CD4-positive, alpha-beta T cell treated with Interleukin-17A for 4 hours (primary cell): ENCODE measurements around the gene ZNF670.

ENCODE experiments used
- DNase-seq: peaks from one replicate; pipeline ENCODE4 v3.0.0-alpha.2; 2020; ENCODE audit warnings: mixed read lengths

The ZNF670 gene

GRCh38 chr1:247103859-247104591 is 25.4 kb upstream of the ZNF670 start, which contains the start of gene ZNF669:
ZNF669 (minus strand) TSS chr1:247104356; CDS start chr1:247104199, 157 bp downstream.
- DNase-seq: peak; percentile 93

DNA sequence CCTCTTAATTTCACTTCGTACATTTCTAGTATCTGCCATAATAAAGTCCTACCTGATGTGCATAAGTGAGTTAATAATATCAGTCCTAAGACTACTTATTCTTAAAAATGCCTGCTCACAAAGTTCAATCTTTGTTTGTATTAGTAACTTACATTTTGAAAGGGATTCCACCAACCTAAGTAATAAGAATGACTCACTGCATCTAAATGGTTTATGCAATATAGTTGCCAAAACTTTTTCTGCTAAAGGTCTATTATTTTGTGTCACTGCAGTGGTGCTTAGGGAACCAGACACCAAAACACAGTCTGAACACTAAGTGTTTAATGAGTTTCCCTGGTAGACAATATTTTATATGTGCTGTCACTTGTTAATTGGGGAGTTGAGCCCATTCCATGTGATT is 23.8 kb upstream of the ZNF670 start:
- DNase-seq: no peak

DNA sequence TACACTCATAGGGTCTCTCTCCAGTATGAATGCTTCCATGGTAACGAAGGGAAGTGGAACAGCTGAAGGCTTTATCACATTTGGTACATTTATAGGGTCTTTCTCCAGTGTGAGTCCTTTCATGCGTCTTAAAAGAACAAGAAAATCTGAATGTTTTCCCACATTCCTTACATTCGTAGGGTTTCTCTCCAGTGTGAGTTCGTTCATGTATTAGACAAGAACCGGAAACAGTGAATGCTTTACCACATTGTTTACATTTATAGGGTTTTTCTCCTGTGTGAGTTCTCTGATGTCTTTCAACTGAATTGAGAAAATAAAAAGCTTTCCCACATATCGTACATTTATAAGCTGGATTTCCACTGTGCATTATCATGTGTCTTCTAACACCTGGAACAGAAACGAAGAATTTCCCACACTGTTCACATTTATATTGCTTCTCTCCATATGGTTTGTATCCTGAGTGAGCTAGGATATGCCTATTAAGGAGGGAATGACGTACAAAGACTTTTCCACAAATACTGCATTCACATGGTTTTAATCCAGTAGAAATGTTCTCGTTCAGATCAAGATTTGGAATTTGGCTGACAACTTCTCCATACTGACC is 22.2 kb upstream of the ZNF670 start:
- no peak for DNase-seq

GRCh38 chr1:247096958-247097357 is 18.3 kb upstream of the ZNF670 start:
- DNase-seq: no peak

GRCh38 chr1:247096544-247096943 is 17.9 kb upstream of the ZNF670 start:
- no peak for DNase-seq

GRCh38 chr1:247096112-247096511 is 17.5 kb upstream of the ZNF670 start:
- DNase-seq: no peak

DNA sequence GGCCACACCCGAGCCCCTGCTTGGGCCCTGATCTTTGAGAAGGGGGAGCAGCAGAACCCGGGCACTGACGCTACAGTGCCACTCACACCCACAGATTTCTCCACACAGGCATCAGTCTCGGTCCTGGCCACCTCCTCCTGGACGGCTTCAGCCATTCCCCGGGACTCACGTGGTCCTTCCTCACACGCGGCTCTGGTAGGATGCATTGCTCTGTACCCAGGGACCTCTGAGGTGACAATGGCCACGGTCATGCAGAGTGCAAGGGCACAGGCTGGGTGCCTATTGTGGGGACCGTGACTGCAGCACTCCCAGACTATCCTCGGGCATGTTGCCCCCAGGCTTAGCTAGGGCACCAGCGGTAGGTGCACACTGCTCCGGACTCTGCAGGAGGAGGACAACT is 11.8 kb upstream of the ZNF670 start:
- DNase-seq: no peak

DNA sequence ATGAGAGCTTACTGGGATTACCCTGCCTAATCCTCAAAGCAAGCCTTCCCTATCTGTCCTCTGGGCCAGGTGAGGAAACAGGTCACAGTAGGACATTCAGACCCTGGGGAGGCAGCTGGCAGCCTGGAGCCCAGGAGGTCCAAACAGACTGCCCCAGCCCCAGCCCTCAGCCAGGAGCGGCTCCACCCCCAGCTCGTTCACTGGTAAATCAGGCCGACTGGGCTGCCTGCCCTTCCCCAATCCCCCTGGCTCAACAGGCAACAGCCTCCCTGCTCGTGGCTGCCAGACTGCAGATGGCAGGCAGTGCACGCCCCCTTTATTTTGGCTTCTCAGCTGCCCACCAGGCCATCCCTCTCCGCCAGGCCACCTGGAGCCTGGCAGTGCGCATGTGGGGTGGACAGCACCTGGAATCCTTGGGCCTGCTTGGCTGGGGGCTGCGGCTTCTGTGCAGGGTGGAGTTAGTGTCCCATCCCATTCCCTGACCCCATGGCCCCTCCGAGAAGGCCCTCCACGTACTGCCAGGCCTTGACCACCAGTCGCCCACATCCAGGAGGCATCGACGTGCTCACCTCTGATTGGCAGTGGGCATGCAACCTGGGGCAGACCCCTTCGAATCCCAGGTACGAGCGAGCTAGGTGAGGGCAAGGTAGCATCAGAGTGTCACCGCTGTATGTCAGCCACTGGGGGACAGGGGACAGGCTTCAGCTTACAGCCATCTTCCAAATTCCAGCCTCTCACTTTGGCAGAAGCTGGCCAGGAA is 11.2 kb upstream of the ZNF670 start:
- DNase-seq: no peak

GRCh38 chr1:247088967-247089366 is 10.4 kb upstream of the ZNF670 start:
- no peak for DNase-seq

- no peak for DNase-seq
Measured at GRCh38 chr1:247087256-247087655, 8.6 kb upstream of the ZNF670 start.

- DNase-seq: no peak
Measured at GRCh38 chr1:247085310-247085709, 6.7 kb upstream of the ZNF670 start.

GRCh38 chr1:247084771-247085170 is 6.2 kb upstream of the ZNF670 start:
- no peak for DNase-seq

GRCh38 chr1:247079141-247079874 is 697 bp upstream of the ZNF670 start:
- DNase-seq: peak; percentile 19

- DNase-seq: no peak
Measured at GRCh38 chr1:247077876-247078257, 744 bp downstream of the ZNF670 start.

- no peak for DNase-seq
Measured at GRCh38 chr1:247077213-247077612, 1.4 kb downstream of the ZNF670 start.

DNA sequence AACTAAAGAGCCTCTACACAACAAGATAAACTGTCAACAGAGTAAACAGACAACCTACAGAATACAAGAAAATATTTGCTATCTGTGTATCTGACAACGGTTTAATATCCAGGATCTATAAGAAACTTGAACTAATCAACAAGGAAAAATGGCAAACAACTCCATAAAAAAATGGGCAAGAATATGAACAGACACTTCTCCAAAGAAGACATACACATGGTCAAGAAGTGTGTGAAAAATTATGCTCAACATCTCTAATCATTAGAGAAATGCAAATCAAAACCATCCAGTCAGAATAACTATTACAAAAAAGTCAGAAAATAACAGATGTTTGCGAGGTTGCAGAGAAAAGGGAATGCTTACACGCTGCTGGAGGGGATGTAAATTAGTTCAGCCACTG is 8.0 kb downstream of the ZNF670 start:
- no peak for DNase-seq

DNA sequence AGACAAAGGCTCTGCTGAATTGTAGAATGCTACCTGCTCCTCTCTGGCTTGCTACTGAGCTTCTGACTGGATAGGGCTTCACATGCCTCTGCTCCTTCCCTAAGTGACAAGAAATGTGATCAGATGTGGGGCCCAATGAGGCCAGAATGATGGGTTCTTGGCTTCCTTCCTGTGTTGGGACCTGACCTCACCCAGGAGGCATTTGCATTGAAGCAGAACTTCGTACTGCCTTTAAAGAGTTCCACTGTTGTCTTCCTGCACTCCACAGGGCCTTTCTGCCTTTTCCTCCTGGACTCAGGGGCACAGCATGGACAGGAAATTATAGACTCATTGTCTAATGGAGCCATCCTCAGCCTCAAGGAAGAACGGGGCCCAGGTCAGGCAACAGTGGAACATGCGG is 14.3 kb downstream of the ZNF670 start:
- DNase-seq: no peak

DNA sequence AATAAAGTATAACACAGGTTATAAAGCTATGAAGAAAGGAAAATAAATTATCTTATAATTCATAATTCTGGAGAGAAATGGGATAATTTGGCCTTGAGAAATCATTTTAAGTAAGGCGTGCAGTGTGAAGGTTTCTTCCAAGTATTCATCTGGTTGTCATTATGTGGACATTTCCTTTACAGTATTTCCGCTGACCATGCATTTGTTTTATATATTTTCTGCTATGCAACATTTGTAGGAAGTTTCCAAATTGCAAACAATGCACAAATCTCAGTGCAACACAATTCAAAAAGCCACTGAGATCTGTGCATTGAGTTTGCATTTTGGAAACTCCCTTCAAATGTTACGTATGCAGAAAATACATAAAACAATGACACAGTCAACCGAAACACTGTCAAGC is 17.8 kb downstream of the ZNF670 start:
- no peak for DNase-seq

- no peak for DNase-seq
Measured at GRCh38 chr1:247056071-247056470, 22.5 kb downstream of the ZNF670 start.

DNA sequence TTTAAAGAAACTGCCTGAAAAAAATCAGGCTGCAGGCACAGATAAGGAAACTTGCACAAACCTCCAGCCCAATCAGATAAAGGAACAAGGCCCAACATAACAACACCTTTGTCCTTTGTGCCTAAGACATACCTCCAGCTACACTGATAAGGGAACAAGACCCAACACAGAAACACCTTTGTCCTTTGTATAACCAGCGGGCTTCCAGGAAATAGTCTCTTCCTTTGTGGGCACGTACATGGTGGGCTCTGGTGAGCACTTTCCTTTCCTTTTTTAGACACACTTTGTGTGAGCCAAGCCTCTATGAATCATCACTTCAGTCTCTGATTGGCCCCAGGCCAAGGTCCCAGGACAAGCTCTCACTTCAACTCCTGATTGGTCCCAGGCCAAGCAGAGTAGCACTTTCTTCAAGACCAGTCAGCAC is 23.6 kb downstream of the ZNF670 start:
- no peak for DNase-seq

DNA sequence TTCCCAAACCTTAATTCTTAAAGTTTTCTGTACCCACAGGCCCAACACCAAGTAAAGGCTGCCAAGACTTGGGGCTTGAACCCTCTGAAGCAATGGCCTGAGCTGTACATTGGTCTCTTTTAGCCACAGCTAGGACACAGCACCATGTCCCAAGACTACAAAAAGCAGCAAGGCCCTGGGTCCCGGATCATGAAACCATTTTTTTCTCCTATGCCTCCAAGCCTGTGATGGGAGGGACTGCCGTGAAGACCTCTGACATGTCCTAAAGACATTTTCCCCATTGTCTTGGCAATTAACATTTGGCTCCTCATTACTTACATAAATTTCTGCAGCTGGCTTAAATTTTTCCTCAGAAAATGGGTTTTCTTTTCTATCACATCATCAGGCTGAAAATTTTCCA is 30.9 kb downstream of the ZNF670 start:
- no peak for DNase-seq

DNA sequence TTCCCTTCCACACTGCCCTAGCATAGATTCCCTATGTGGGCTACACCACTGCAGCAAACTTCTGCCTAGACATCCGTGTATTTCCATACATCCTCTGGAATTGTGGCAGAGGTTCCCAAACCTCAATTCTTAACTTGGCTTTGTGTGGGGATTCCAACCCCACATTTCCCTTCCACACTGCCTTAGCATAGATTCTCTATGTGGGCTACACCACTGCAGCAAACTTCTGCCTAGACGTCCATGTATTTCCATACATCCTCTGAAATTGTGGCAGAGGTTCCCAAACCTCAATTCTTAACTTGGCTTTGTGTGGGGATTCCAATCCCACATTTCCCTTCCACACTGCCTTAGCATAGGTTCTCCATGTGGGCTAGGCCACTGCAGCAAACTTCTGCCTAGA is 31.4 kb downstream of the ZNF670 start:
- no peak for DNase-seq

GRCh38 chr1:247043406-247043805 is 35.2 kb downstream of the ZNF670 start:
- DNase-seq: no peak
